HG03097 (cell line): ENCODE data around the gene PDE11A.

Experiments
- ATAC-seq: cut with Tn5 transposase; IDR thresholded peaks from one replicate; pipeline ENCODE4 v1.9.1; 2021; ENCODE audit not compliant: unreplicated experiment, low FRiP score

The PDE11A gene

GRCh38 chr2:177778472-177778871 is 294.1 kb downstream of the PDE11A start:
- no peak for ATAC-seq

- ATAC-seq: no peak
Measured at GRCh38 chr2:177772529-177772928, 300.0 kb downstream of the PDE11A start.

GRCh38 chr2:177771191-177771590 is 301.4 kb downstream of the PDE11A start:
- ATAC-seq: no peak

GRCh38 chr2:177767768-177768167 is 304.8 kb downstream of the PDE11A start:
- no peak for ATAC-seq

GRCh38 chr2:177765698-177766097 is 306.9 kb downstream of the PDE11A start:
- ATAC-seq: no peak

GRCh38 chr2:177763531-177764265 is 308.9 kb downstream of the PDE11A start:
- peak; percentile 94 for ATAC-seq

- no peak for ATAC-seq
Measured at GRCh38 chr2:177759443-177759842, 313.1 kb downstream of the PDE11A start.

- no peak for ATAC-seq
Measured at GRCh38 chr2:177758591-177759371, 313.8 kb downstream of the PDE11A start.

- no peak for ATAC-seq
Measured at GRCh38 chr2:177756336-177756735, 316.2 kb downstream of the PDE11A start.

- no peak for ATAC-seq
Measured at GRCh38 chr2:177754492-177754873, 318.1 kb downstream of the PDE11A start.

- ATAC-seq: no peak
Measured at GRCh38 chr2:177753682-177754491, 318.7 kb downstream of the PDE11A start.

- ATAC-seq: no peak
Measured at GRCh38 chr2:177748360-177748759, 324.2 kb downstream of the PDE11A start.

- ATAC-seq: no peak
Measured at GRCh38 chr2:177747384-177747783, 325.2 kb downstream of the PDE11A start.

- no peak for ATAC-seq
Measured at GRCh38 chr2:177746358-177746757, 326.2 kb downstream of the PDE11A start.

- ATAC-seq: no peak
Measured at GRCh38 chr2:177745531-177745930, 327.0 kb downstream of the PDE11A start.

- no peak for ATAC-seq
Measured at GRCh38 chr2:177742851-177743250, 329.7 kb downstream of the PDE11A start.

GRCh38 chr2:177741866-177742265 is 330.7 kb downstream of the PDE11A start:
- no peak for ATAC-seq

- ATAC-seq: no peak
Measured at GRCh38 chr2:177740700-177741099, 331.9 kb downstream of the PDE11A start.

- ATAC-seq: no peak
Measured at GRCh38 chr2:177738461-177739235, 333.9 kb downstream of the PDE11A start.

GRCh38 chr2:177735318-177735803 is 337.2 kb downstream of the PDE11A start:
- no peak for ATAC-seq
